HG03460 (cell line): ENCODE data around the gene C8B.

Experiments used
- ATAC-seq: cut with Tn5 transposase; IDR thresholded peaks from one replicate; pipeline ENCODE4 v1.9.1; 2021; ENCODE audit not compliant: unreplicated experiment

Gene C8B

GRCh38 chr1:56934430-56935060, 31.3 kb downstream of the C8B start:
- no peak for ATAC-seq

GRCh38 chr1:56933606-56934005, 32.2 kb downstream of the C8B start:
- ATAC-seq = no peak

DNA sequence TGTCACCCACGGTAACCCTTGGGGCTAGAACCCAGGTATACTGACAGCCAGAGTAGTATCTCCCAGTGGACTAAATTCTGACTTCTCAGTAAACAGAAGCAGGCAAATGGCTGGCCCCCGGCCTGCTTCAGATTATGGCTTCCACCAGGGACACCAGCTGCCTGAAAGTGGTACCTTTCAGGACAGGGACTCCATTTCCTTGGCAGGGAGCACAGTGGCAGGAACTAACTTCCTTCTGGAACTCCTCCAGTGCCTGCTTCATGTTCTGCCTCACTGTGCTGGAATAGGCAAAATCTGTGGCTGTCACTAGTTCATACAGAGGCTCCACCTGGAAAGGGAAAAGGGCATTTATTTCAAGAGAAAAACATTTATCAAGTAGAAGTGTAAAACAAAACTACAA, 32.7 kb downstream of the C8B start:
- ATAC-seq = no peak

GRCh38 chr1:56931686-56932085, 34.1 kb downstream of the C8B start:
- ATAC-seq = no peak

- ATAC-seq = no peak
Observed at GRCh38 chr1:56931211-56931610, 34.6 kb downstream of the C8B start.

- ATAC-seq = no peak
Observed at GRCh38 chr1:56929492-56929891, 36.3 kb downstream of the C8B start.

- ATAC-seq = no peak
Observed at GRCh38 chr1:56927986-56928385, 37.8 kb downstream of the C8B start.

GRCh38 chr1:56927171-56927570, 38.6 kb downstream of the C8B start:
- ATAC-seq = no peak

DNA sequence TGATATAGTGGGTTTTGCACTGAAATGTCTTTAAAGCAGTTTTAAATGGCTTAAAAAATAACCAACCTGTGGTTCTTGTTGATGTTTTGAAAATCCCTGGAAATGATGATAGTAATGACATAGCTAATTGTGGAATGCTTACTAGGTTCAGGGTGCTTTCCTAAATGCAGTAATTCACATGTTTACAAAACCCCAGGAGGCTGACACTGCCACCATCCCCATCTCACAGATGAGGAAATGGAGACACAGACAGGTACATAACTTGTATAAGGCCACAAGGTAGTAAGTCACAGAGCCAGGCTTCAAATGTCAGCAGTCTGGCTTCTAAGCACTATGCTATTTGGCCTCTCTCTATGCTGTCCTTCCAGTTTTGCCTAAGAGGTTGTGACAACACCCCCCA, 40.6 kb downstream of the C8B start:
- ATAC-seq = no peak

- no peak for ATAC-seq
Observed at GRCh38 chr1:56924116-56924515, 41.7 kb downstream of the C8B start.

DNA sequence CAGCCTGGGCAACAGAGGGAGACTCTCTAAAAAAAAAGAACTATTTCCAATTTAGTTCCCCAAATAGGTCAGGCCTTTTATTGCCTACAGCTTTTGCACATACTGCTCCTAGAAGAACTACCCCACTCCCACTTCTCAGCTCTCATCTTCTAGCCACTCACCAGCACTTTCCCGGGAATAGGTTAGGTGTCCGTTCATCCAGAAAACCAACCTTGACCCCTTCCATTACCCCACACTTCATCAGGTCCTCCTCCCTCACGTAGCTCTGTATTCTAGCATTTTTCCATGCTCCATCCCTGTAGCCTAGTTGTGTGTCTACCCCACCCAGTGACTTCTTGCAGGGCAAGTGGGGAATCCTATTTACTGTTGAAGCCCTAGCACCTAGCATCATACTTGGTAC, 42.6 kb downstream of the C8B start:
- no peak for ATAC-seq

GRCh38 chr1:56922507-56922906, 43.3 kb downstream of the C8B start:
- no peak for ATAC-seq

DNA sequence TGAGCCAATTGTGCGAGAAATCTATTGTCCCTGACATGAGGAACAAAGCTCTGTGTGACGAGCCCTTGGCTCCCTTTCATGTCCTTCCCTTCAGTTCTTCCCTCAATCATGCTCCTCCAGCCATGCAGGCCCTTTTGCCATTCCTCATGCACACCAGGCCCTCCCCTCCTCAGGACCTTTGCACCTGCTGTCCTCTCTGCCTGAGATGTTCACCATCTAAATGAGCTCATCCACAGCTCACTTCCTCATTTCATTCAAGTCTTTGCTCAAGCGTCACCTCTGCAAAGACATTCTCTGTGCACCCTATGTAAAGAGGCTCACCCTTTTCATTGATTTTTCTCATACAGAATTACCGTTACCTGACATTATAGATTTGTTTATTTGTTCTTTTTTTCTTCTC, 43.7 kb downstream of the C8B start:
- no peak for ATAC-seq

- no peak for ATAC-seq
Observed at GRCh38 chr1:56921479-56921878, 44.3 kb downstream of the C8B start.

DNA sequence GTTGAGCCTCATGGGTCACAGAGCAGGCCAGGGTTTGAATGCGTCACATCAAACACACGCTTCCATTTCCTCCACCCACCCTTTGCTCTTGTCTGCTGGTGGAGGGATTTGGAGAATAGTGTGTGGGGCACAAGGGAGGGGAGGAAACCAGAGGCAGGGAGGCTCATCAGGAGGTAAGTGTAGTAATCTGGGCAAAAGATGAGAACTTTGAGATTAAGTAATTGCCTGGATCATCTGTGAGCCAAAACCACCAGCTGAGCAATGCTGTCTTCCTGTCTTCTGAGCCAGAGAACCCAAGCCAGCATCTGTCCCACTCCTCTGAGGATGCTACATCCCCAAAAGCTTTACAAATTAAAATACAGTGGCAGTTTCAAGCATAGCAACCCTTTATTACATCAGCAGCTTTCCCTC, 45.2 kb downstream of the C8B start:
- no peak for ATAC-seq

DNA sequence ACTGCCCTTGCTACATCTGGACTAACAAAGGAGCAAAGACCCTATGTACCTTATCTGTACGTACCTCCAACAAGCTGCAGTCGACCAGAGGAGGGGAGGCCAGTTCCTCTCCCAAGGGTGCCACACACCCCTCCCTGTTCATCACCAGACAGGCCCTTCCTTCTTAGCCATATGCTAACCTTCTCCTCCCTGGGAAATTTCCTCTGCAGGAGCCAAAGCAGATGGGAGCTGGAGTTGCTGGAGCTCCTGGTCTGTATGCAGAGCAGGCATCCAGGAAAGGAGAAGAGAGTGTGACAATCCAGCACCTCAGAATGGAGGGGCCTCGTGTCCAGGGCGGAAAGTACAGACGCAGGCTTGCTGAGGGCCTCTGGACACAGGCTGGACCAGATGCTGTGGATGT, 48.5 kb downstream of the C8B start:
- ATAC-seq = no peak

DNA sequence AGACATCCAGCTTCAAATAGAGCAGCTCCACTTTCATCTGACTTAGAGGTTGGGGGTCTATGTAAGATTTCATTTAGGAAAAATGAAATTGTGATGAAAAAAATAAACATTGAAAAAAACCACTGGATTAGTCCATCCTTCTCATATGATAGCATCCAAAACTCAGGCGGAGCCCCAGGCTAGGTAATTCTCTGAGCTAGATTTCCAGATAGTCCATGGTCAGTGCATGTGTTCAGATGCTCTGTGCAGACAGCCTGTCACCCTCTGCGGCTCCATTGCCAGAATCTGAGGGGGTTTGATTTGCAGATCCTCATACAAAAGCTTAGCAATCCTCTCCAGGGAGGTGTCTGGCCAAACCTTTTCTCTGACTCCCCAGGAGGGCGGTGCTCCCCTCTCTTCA, 49.2 kb downstream of the C8B start:
- ATAC-seq = no peak

- no peak for ATAC-seq
Observed at GRCh38 chr1:56915960-56916359, 49.9 kb downstream of the C8B start.

DNA sequence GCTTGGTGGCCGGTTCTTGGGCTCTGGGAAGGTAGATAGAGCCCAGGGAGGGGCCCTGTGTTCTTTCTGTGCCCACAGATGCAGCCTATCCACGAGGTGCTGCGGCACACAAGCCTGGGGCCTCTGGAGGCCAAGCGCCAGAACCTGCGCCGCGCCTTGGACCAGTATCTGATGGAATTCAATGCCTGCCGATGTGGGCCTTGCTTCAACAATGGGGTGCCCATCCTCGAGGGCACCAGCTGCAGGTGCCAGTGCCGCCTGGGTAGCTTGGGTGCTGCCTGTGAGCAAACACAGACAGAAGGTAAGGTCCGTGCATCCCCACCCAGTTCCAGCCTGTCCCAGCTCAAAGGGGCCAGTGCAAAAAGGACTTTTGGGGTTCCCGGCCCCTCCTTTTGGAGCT, 53.5 kb downstream of the C8B start:
- no peak for ATAC-seq

DNA sequence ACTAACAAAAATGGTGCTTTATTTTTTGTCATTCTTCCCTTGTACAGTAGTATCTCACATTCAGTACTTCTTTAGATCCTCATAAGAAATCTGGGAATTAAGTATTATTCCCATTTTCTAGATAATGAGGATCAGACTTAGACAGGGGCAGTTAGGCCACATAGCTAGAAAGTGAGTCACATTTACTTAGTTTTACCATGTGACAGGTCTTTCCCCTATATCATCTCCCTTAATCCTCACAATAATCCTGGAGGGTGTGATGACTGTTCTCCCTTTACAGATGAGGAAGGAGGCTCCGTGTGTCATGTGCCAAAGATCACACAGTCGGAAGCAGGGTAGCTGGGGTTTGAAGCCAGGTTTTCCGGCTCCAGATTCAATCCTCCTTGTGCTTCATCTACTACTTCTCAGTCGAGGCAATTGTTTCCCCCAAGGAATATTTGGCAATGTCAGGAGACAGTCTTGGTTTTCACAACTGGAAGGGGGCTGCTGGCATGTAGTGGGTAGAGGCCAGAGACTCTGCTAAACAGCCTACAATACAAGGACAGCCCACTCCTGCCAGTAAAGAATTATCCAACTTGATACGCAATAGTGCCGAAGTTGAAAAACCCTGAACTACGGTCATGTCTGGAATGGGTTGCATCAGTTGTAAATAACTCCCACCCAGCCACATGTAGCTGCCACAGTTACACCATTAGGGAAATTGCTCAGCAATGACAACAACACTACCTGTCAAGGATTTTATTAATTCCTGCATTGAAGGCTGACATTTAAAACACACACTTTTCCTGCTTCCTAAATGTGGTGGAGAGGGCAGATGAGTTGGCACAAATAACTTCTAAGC, 54.5 kb downstream of the C8B start:
- no peak for ATAC-seq

DNA sequence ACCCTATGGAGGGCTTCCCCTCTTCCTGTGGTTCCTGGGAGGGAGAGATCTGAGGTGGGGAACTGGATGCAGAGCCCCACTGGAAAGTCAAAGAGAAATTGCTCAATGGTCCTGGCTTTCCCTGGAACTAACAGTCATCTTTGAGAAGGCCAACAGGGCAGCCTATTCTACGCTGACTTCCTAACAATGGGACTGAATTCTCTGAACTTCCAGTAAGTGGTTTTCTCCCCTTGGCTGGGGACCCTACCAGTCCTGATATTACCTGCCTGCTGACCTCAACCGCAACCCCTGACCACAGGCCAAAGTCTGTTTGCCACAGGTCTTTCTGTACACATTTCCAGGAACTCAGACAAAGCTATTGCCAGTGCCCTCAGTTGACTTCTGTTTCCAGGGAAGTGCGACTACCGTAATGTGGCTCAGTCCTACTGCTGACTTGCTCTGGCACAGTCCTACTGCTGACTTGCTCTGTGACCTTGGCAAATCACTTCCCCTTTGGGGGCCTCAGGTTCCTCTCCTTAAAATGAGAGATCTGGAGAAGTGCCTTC, 55.3 kb downstream of the C8B start:
- ATAC-seq = no peak

GRCh38 chr1:56908619-56909221, 57.1 kb downstream of the C8B start:
- ATAC-seq = no peak
